PC-9 (cell line): ENCODE measurements around the gene BTBD1. TPM values are rescaled to one million over a fixed set of nuclear protein-coding genes. Genes with fewer than 3 reads are reported as not detected.
A peak's percentile ranks its signal among the peaks of the same experiment; 100 is the strongest.

Experiments used
- BruUV-seq: library from RNA; stranded (reverse); fragments of 400-500 nt; replicated peaks from 2 replicates; lab custom pipeline; 2021; lab: Mats Ljungman, UMichigan
- CTCF ChIA-PET: fragments of 300-600 bp; sonication (Branson Sonifier 250); formaldehyde crosslinking; loops from one replicate; lab custom pipeline; 2022; ENCODE audit warnings: antibody characterized with exemption; lab: Charles Lee
- POLR2A ChIA-PET: fragments of 300-600 bp; sonication (Branson Sonifier 250); formaldehyde crosslinking; loops from one replicate; lab custom pipeline; 2022; ENCODE audit warnings: antibody characterized with exemption; ENCODE audit not compliant: unreplicated experiment; lab: Charles Lee
- DNase-seq, 2 experiments: peaks; one replicate each; pipeline versions ENCODE4 v3.0.0 to v3.0.0-alpha.2; 2015 to 2022; ENCODE audit warnings: mixed read lengths in 1 of 2
- H2AFZ ChIP-seq: fragments of 200-600 bp; sonication (generic); 2 replicates; pipeline ENCODE4 v1.8.1; 2017; ENCODE audit warnings: antibody characterized with exemption
- H3F3A ChIP-seq: fragments of 200-600 bp; sonication (generic); 2 replicates; pipeline ENCODE4 v1.8.1; 2017; ENCODE audit warnings: antibody characterized with exemption, mild to moderate bottlenecking, low read depth; ENCODE audit not compliant: insufficient read depth
- H3K27ac ChIP-seq: fragments of 200-600 bp; sonication (generic); 2 replicates; pipeline ENCODE4 v1.6.1; 2016; ENCODE audit warnings: mixed run types
- H3K27me3 ChIP-seq: fragments of 200-600 bp; sonication (generic); 2 replicates; pipeline ENCODE4 v1.6.1; 2016; ENCODE audit warnings: low read depth, mixed run types; ENCODE audit not compliant: insufficient read depth
- H3K36me3 ChIP-seq: fragments of 200-600 bp; sonication (generic); 2 replicates; pipeline ENCODE4 v1.6.1; 2016; ENCODE audit warnings: low read depth, mixed run types
- H3K4me1 ChIP-seq: fragments of 200-600 bp; sonication (generic); replicated peaks from 2 replicates; pipeline ENCODE4 v1.6.1; 2016; ENCODE audit warnings: mixed run types; ENCODE audit not compliant: insufficient read depth
- H3K4me2 ChIP-seq: fragments of 200-600 bp; sonication (generic); 2 replicates; pipeline ENCODE4 v1.6.1; 2017; ENCODE audit warnings: mixed run types
- H3K4me3 ChIP-seq: fragments of 200-600 bp; sonication (generic); 2 replicates; pipeline ENCODE4 v1.6.1; 2016; ENCODE audit warnings: mixed run types
- H3K79me2 ChIP-seq: fragments of 200-600 bp; sonication (generic); 2 replicates; pipeline ENCODE4 v1.6.1; 2017; ENCODE audit warnings: low read depth, mixed run types
- H3K9me2 ChIP-seq: fragments of 200-600 bp; sonication (generic); 2 replicates; pipeline ENCODE4 v1.8.1; 2017; ENCODE audit warnings: mild to moderate bottlenecking; ENCODE audit not compliant: insufficient read depth
- H3K9me3 ChIP-seq: fragments of 200-600 bp; sonication (generic); 2 replicates; pipeline ENCODE4 v1.8.1; 2016; ENCODE audit warnings: low read depth; ENCODE audit not compliant: insufficient read depth
- H4K20me1 ChIP-seq: fragments of 200-600 bp; sonication (generic); 2 replicates; pipeline ENCODE4 v1.8.1; 2017; ENCODE audit not compliant: insufficient read depth
- EZH2 ChIP-seq: fragments of 200-600 bp; sonication (generic); IDR thresholded peaks from 2 replicates; pipeline ENCODE4 v1.8.0; 2017; ENCODE audit warnings: antibody characterized with exemption, low read depth
- intact Hi-C: fragments of 100-400 bp; cut with micrococcal nuclease; formaldehyde crosslinking; loops from one replicate; pipeline ENCODE4 v1.10.0; 2022; ENCODE audit not compliant: unreplicated experiment
- total RNA-seq: library from RNA; stranded (reverse); gene quantifications from 2 replicates; pipeline ENCODE4 v1.2.3, GENCODE V29; 2021
- TF ChIP-seq, protein P1 (sequence below): fragments of 200-600 bp; sonication (generic); conservative IDR thresholded peaks from 2 replicates; pipeline ENCODE4 v1.6.1; 2017; ENCODE audit warnings: mixed run types, antibody characterized with exemption, mild to moderate bottlenecking, moderate library complexity

BTBD1 gene
- total RNA-seq, 1 experiment from 2014 or later, result 28.2 TPM

DNA sequence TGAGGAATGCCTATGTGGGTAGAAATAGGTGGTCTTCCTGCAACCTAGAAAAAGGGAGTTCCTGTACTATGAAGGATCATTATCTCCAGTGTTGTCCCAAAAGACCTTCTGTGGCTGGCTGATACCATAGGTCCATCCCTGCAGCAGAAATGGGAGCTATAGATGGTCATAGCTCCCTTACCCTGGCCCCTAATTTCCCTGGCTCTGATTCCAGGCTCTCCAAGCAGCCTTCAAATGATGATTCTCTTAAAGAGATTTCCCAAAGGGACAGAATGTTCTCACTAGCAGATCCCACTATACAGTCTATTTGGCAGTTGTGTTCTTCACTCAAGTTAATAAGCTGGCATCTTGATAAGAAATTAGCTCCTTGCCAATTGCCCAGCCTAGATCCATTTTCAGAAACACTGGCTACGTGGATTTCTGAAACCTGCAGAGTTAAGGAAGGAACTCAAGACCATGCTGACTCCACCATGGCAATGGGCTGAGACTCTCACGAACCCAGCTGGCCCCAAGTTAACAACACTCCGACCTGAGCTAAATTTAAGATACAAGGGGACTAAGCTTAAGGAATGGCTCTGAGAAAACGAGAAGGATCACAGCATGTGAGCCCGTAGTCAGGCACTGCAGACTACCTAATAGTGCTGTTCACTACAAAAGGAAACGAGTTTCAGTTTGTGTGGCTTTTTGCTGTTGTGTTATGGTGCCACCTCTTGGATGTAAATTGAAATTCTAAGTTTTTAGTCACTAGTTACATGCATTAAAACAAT, 67.0 kb downstream of the BTBD1 start:
- CTCF ChIA-PET, result interaction anchor here (0.6 kb wide), 1 partner anchor 453 kb away, joined by 8 read pairs; no protein-coding TSS in a partner anchor
- no peaks in the 10 kb centered on the region for H3K27me3 ChIP-seq
- no peaks in the 10 kb centered on the region for H4K20me1 ChIP-seq
- peak overlapping the region; percentile 29; the same call in 1 of the 2 replicates for H3K4me3 ChIP-seq
- TF ChIP-seq, protein P1, sequence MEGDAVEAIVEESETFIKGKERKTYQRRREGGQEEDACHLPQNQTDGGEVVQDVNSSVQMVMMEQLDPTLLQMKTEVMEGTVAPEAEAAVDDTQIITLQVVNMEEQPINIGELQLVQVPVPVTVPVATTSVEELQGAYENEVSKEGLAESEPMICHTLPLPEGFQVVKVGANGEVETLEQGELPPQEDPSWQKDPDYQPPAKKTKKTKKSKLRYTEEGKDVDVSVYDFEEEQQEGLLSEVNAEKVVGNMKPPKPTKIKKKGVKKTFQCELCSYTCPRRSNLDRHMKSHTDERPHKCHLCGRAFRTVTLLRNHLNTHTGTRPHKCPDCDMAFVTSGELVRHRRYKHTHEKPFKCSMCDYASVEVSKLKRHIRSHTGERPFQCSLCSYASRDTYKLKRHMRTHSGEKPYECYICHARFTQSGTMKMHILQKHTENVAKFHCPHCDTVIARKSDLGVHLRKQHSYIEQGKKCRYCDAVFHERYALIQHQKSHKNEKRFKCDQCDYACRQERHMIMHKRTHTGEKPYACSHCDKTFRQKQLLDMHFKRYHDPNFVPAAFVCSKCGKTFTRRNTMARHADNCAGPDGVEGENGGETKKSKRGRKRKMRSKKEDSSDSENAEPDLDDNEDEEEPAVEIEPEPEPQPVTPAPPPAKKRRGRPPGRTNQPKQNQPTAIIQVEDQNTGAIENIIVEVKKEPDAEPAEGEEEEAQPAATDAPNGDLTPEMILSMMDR, result peak; percentile 69
- no peak for TF ChIP-seq EZH2
- peak overlapping the region; percentile 67 for H3K4me2 ChIP-seq
- H3K27ac ChIP-seq, result no peak overlapping the region
- DNase-seq, result peak; percentile 14 to 50
- H3K79me2 ChIP-seq, result no peaks in the 10 kb centered on the region
- no peaks in the 10 kb centered on the region for H3K36me3 ChIP-seq
- H3K9me3 ChIP-seq, result no peaks in the 10 kb centered on the region
- H3K9me2 ChIP-seq, result no peaks in the 10 kb centered on the region
- no peak overlapping the region for H2AFZ ChIP-seq
- H3K4me1 ChIP-seq, result no peaks in the 10 kb centered on the region
- POLR2A ChIA-PET, result interaction anchor here (0.7 kb wide), 1 partner anchor 94 kb away, joined by 3 read pairs; no protein-coding TSS in a partner anchor
- intact Hi-C loops, result loop anchor here (2.0 kb wide), 3 partner anchors 151 to 469 kb away; partner anchors contain the start of gene RPS17
- BruUV-seq, result no TSS peak
- peaks cover 13% of the 10 kb centered on the region; the same call in 1 of the 2 replicates for H3F3A ChIP-seq

DNA sequence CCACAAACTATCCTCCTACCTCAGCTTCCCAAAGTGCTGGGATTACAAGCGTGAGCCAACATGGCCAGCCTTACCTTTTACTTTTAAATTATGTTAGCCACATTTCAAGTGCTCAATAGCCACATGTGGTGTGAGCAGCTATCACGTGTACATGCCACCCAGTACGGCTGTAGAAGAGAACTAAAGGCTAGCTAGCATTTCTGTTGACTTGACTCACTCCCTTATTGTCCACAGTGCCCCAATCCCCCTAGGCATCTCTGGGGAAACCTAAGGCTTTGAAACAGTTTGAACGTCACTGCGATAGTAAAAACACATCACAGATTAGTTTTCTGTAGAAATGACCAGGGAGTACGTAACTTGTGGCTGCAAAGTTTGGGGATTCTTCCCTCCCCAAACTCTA, 67.6 kb downstream of the BTBD1 start:
- Histone ChIP-seq H3K9me2 (no peaks in the 10 kb centered on the region), H3K79me2 (no peaks in the 10 kb centered on the region), H2AFZ (no peak overlapping the region), H4K20me1 (no peaks in the 10 kb centered on the region), H3K27ac (no peak overlapping the region), H3F3A (peaks cover 13% of the 10 kb centered on the region; the same call in 1 of the 2 replicates), H3K36me3 (no peaks in the 10 kb centered on the region), H3K4me1 (no peaks in the 10 kb centered on the region), H3K4me2 (no peak overlapping the region), H3K27me3 (no peaks in the 10 kb centered on the region), H3K9me3 (no peaks in the 10 kb centered on the region), H3K4me3 (no peak overlapping the region)
- TF ChIP-seq, protein P1, result no peak
- TF ChIP-seq EZH2, result no peak
- intact Hi-C loops, result no loop called here
- no TSS peak for BruUV-seq
- POLR2A ChIA-PET, result no interaction called here
- DNase-seq, result no peak
- CTCF ChIA-PET, result no interaction called here

DNA sequence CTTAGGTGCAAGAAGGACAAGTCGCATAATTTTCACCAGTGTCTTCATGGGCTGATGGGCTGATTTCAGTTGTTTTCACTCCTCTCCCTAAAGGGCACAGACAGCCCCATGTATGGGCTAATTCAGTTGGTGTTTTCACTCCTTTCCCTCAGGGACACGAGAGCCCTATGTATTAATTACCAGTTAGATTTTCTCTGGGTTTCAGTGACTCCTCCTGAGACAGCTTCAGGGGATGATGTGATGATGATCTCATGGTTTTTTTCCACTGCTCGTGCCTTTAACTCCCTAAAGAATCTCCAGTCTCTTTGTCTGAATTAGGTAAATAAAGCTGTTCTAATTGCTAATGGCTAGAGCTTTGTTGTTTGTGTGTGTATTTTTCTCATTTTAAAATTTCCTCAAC, 71.1 kb downstream of the BTBD1 start:
- H3F3A ChIP-seq, result peaks cover 7% of the 10 kb centered on the region; the same call in 1 of the 2 replicates
- H3K27me3 ChIP-seq, result no peaks in the 10 kb centered on the region
- CTCF ChIA-PET, result no interaction called here
- POLR2A ChIA-PET, result no interaction called here
- H3K36me3 ChIP-seq, result no peaks in the 10 kb centered on the region
- H3K9me3 ChIP-seq, result no peaks in the 10 kb centered on the region
- H3K27ac ChIP-seq, result no peak overlapping the region
- H3K79me2 ChIP-seq, result no peaks in the 10 kb centered on the region
- no peaks in the 10 kb centered on the region for H3K4me1 ChIP-seq
- H2AFZ ChIP-seq, result no peak overlapping the region
- no peaks in the 10 kb centered on the region for H3K9me2 ChIP-seq
- H3K4me3 ChIP-seq, result no peak overlapping the region
- no peak for DNase-seq
- H3K4me2 ChIP-seq, result no peak overlapping the region
- no TSS peak for BruUV-seq
- TF ChIP-seq, protein P1, result no peak
- no peak for TF ChIP-seq EZH2
- intact Hi-C loops, result no loop called here
- H4K20me1 ChIP-seq, result no peaks in the 10 kb centered on the region
